GM21390 (cell line): ENCODE measurements around the gene SPEN.
"Not testable (repeated sequence)": the region's sequence is repeated elsewhere in the genome, so short reads cannot be mapped to it uniquely, and the experiment has no call there.

Experiments
- ATAC-seq: cut with Tn5 transposase; IDR thresholded peaks from one replicate; pipeline ENCODE4 v1.9.1; 2021; ENCODE audit not compliant: unreplicated experiment

SPEN gene

DNA sequence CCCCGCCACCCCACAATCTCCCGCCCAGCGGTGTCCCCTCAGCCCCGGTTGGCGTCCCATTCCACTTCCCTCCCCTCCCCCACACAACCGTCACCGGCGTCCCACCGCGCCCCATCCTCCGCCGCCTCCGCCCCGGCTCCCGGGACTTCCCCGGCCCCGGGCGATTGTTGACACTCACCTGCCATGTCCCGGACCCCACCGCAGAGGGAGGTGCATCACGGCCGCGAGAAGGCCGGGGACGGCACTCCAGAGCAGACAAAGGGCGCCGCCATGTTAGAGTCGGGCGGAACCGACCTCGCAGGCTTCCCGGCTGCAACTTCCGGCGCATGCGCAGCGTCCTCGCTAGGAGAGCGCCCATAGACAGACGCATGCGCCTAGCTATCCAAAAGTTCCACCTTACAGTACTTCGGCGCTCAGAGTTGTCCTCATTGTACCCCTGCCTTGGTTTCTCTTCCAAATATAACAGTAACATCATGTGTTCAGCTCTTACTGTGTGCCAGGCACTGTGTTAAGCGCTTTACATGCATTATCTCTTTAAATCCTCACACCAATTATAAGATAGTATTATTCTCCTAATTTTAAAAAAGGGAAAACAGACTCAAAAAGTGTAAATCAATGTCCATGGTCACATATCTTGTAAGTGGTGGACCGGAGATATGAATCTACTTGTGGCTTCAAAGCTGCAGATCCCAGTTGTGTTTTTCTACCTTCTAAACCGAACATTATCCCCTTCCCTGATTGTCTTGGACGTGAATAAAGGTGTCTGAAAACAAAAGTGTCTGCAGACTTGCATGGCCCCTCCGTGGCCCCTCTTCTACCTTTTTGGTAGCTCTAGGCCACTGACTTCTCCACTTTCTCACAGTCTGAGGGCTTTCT is 128.5 kb downstream of the SPEN start, which contains the start of gene ZBTB17:
TSS of gene ZBTB17 (minus strand) at position 297 of the 876 bp plus-strand sequence. CDS start 27,606 bp downstream, outside the sequence.
- peak; percentile 77 for ATAC-seq

- not testable (repeated sequence) for ATAC-seq
Measured at GRCh38 chr1:15977947-15978346, 130.4 kb downstream of the SPEN start.

GRCh38 chr1:15981679-15982078 is 134.2 kb downstream of the SPEN start:
- ATAC-seq: no peak

DNA sequence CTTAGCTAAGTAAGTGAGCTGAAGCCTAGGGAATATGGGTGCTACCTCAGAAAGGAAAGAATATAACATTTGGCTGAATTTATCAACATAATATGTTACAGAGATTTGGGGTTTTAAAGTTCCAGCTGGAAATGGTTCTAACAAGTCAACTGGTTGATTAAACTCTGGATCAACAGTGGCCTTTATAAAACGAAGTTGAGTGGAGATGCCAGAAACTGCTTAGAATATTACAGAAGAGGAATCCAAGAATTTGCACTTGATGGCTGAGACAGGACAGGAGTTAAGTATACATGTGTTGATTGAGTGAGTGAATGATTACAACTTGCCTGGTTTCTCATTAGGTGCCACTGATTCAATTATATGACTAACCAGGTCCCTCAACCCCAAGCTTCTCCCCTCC is 135.8 kb downstream of the SPEN start:
- no peak for ATAC-seq

GRCh38 chr1:15985611-15986297 is 138.2 kb downstream of the SPEN start:
- ATAC-seq: no peak

DNA sequence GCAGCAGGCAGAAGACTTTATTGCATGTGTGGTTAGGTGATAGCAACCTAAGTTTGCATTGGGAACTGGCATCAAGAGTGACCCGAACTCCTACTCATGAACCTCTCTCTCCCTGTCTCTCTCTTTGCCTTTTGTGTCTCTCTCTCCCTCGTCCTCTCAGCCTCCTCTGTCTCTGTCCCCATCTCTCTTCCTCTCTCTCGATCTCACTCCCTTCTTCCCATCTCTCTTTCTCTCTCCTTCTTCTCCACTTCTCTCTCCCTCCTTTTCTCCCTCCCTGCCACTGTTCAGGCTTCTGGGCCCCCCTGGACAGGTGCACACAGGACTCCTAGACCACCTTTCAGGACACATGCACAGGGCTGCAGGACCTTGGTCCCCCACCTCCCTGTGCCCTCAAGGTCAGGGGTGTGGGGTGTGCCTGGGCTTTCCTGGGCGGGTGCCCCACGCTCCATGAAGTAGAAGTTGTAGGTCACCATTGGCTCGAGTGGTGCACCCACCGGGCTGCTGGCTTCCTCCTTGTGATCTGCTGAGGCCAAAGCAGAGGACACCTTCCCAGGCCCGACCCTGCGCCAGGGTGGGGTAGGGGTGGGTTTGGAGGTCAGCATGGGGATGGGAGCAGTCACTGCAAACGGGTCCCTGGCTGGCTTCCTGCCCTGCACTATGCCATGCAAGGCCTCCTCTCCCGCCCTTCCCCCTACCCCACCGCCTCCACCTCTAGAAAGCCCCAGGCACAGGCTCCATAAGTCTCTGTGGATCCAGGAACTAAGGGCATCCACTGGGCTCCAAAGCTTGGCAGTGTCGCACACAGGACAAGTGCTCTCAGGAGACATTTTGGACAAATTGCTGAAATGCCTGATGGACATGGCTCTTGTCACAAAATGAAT is 141.6 kb downstream of the SPEN start:
- no peak for ATAC-seq

- ATAC-seq: no peak
Measured at GRCh38 chr1:15989776-15990175, 142.3 kb downstream of the SPEN start.
